Measurements from ENCODE around the gene EMD.
A peak's percentile ranks its signal among the peaks of the same experiment; 100 is the strongest.

Gene EMD

GRCh38 chrX:154373340-154374306 lies 5.5 kb upstream of the EMD start:
- peaks cover 14% of the 10 kb centered on the region for H3K36me3 ChIP-seq (replicated peaks)
- TF ChIP-seq, protein P1, sequence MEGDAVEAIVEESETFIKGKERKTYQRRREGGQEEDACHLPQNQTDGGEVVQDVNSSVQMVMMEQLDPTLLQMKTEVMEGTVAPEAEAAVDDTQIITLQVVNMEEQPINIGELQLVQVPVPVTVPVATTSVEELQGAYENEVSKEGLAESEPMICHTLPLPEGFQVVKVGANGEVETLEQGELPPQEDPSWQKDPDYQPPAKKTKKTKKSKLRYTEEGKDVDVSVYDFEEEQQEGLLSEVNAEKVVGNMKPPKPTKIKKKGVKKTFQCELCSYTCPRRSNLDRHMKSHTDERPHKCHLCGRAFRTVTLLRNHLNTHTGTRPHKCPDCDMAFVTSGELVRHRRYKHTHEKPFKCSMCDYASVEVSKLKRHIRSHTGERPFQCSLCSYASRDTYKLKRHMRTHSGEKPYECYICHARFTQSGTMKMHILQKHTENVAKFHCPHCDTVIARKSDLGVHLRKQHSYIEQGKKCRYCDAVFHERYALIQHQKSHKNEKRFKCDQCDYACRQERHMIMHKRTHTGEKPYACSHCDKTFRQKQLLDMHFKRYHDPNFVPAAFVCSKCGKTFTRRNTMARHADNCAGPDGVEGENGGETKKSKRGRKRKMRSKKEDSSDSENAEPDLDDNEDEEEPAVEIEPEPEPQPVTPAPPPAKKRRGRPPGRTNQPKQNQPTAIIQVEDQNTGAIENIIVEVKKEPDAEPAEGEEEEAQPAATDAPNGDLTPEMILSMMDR (IDR thresholded peaks at IDR 0.05; ENCODE audit: low read depth, low read length, missing control alignments), result peak; percentile 70
- peak; percentile 74 for DNase-seq
- H3K27me3 ChIP-seq (replicated peaks), result no peaks in the 10 kb centered on the region
- in situ Hi-C loops (cut with HindIII; ENCODE audit: low pct_ligation_motif_present, low sequenced_read_pairs), result no loop called here
- peak overlapping the region; percentile 45 for H3K27ac ChIP-seq
- peak overlapping the region; percentile 62 for H3K4me3 ChIP-seq (ENCODE audit: low read depth, low read length)

GRCh38 chrX:154374313-154375155 lies 4.6 kb upstream of the EMD start, which contains the start of gene FLNA:
FLNA (minus strand) TSS chrX:154374634; CDS start chrX:154371245, 3,389 bp downstream.
- peak within 1 kb of the TSS; percentile 62 for H3K4me3 ChIP-seq (ENCODE audit: low read depth, low read length)
- in situ Hi-C loops (cut with HindIII; ENCODE audit: low pct_ligation_motif_present, low sequenced_read_pairs), result no loop called here
- peak within 1 kb of the TSS; percentile 20 for H3K27ac ChIP-seq
- H3K27me3 ChIP-seq (replicated peaks), result no peaks in the 10 kb centered on the region
- H3K36me3 ChIP-seq (replicated peaks), result peaks cover 12% of the 10 kb centered on the region
- TF ChIP-seq, protein P1 (IDR thresholded peaks at IDR 0.05; ENCODE audit: low read depth, low read length, missing control alignments), result no peak
- DNase-seq, result no peak

DNA sequence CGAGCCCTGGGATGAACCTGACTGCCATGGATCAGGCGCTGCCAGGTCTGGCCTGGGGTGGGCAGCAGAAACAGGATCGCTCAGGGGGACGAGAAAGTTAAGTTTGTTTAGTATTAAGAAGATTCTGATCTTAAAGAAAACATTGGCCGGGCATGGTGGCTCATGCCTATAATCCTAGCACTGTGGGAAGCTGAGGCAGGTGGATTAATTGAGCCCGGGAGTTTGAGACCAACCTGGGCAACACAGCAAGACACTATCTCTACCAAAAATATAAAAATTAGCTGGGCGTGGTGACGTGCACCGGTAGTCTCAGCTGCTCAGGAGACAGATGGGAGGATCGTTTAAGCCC lies 4.0 kb upstream of the EMD start:
- no peak overlapping the region for H3K4me3 ChIP-seq (ENCODE audit: low read depth, low read length)
- H3K27ac ChIP-seq, result peak overlapping the region; percentile 18
- TF ChIP-seq, protein P1 (IDR thresholded peaks at IDR 0.05; ENCODE audit: low read depth, low read length, missing control alignments), result no peak

GRCh38 chrX:154376774-154377173 lies 2.3 kb upstream of the EMD start:
- no peaks in the 10 kb centered on the region for H3K27me3 ChIP-seq (replicated peaks)
- H3K27ac ChIP-seq, result no peak overlapping the region
- DNase-seq, result no peak
- no peaks in the 10 kb centered on the region for H3K36me3 ChIP-seq (replicated peaks)
- in situ Hi-C loops (cut with HindIII; ENCODE audit: low pct_ligation_motif_present, low sequenced_read_pairs), result no loop called here
- TF ChIP-seq, protein P1 (IDR thresholded peaks at IDR 0.05; ENCODE audit: low read depth, low read length, missing control alignments), result no peak
- no peak overlapping the region for H3K4me3 ChIP-seq (ENCODE audit: low read depth, low read length)

More for the DNA sequence above, 4.0 kb upstream of the EMD start:
- no peak for DNase-seq
- Histone ChIP-seq H3K36me3 (replicated peaks) (peaks cover 8% of the 10 kb centered on the region), H3K27me3 (replicated peaks) (no peaks in the 10 kb centered on the region)
- in situ Hi-C loops (cut with HindIII; ENCODE audit: low pct_ligation_motif_present, low sequenced_read_pairs), result no loop called here

GRCh38 chrX:154378059-154378798 lies 866 bp upstream of the EMD start:
- peak overlapping the region; percentile 93 for H3K27ac ChIP-seq
- no peaks in the 10 kb centered on the region for H3K27me3 ChIP-seq (replicated peaks)
- TF ChIP-seq, protein P1 (IDR thresholded peaks at IDR 0.05; ENCODE audit: low read depth, low read length, missing control alignments), result no peak
- DNase-seq, result no peak
- H3K36me3 ChIP-seq (replicated peaks), result no peaks in the 10 kb centered on the region
- in situ Hi-C loops (cut with HindIII; ENCODE audit: low pct_ligation_motif_present, low sequenced_read_pairs), result no loop called here
- peak overlapping the region; percentile 43 for H3K4me3 ChIP-seq (ENCODE audit: low read depth, low read length)

Data from brain microvascular endothelial cell (primary cell).